ENCODE results near the gene CTCFL. TPM values are rescaled to one million over a fixed set of nuclear protein-coding genes. Genes with fewer than 3 reads are reported as not detected.

The CTCFL gene
- polyA plus RNA-seq, 1 donor from 2014 or later = not detected

DNA sequence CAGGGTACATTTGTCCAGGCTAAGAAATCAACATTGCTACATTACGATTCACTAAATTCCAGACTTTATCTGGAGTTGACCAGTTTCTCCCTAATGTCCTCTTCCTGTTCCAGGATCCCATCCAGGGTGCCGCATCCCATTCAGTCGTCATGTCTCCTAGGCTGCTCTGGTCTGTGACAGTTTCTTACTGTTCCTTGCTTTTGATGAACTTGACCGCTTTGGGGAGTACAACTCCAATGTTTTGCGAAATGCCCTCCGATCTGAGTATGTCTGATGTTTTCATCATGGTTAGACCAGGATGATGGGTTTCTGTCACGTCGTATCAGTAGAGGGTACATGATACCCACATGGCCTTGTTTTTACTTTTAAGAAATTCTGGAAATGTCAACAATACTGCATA, 62.2 kb downstream of the CTCFL start:
- Histone ChIP-seq H3K4me3 (ENCODE audit: low read length) (no peak overlapping the region), H3K4me2 (ENCODE audit: low read length) (no peak overlapping the region), H3K9me2 (ENCODE audit: insufficient read depth, low read length) (no peaks in the 10 kb centered on the region), H3K36me3 (ENCODE audit: insufficient read depth, low read length) (no peaks in the 10 kb centered on the region), H3K27me3 (ENCODE audit: insufficient read depth, low read depth, low read length) (no peaks in the 10 kb centered on the region), H3F3A (ENCODE audit: insufficient read depth, low read length, poor library complexity, severe bottlenecking) (no peaks in the 10 kb centered on the region), H2AFZ (ENCODE audit: low read depth, low read length) (no peak overlapping the region), H3K27ac (ENCODE audit: low read length) (no peak overlapping the region), H3K79me2 (replicated peaks; ENCODE audit: insufficient read depth, low read length) (no peaks in the 10 kb centered on the region), H3K9ac (ENCODE audit: low read length) (no peak overlapping the region), H4K20me1 (ENCODE audit: insufficient read depth) (no peaks in the 10 kb centered on the region), H3K9me3 (ENCODE audit: low read length) (no peaks in the 10 kb centered on the region)
- TF ChIP-seq MXI1 (conservative IDR thresholded peaks at IDR 0.05; ENCODE audit: poor library complexity, severe bottlenecking) (no peak), SMC3 (conservative IDR thresholded peaks at IDR 0.05; ENCODE audit: poor library complexity) (no peak), POLR2AphosphoS5 (IDR thresholded peaks at IDR 0.05) (no peak), EP300 (conservative IDR thresholded peaks at IDR 0.05; ENCODE audit: poor library complexity, severe bottlenecking) (no peak), TAF1 (IDR thresholded peaks at IDR 0.05; ENCODE audit: low read depth) (no peak), REST (IDR thresholded peaks at IDR 0.05; ENCODE audit: borderline replicate concordance) (no peak), RAD21 (conservative IDR thresholded peaks at IDR 0.05) (no peak), EZH2 (IDR thresholded peaks at IDR 0.05; ENCODE audit: borderline replicate concordance, insufficient read depth, low read length, poor library complexity, severe bottlenecking) (no peak)
- TF ChIP-seq, protein P1, sequence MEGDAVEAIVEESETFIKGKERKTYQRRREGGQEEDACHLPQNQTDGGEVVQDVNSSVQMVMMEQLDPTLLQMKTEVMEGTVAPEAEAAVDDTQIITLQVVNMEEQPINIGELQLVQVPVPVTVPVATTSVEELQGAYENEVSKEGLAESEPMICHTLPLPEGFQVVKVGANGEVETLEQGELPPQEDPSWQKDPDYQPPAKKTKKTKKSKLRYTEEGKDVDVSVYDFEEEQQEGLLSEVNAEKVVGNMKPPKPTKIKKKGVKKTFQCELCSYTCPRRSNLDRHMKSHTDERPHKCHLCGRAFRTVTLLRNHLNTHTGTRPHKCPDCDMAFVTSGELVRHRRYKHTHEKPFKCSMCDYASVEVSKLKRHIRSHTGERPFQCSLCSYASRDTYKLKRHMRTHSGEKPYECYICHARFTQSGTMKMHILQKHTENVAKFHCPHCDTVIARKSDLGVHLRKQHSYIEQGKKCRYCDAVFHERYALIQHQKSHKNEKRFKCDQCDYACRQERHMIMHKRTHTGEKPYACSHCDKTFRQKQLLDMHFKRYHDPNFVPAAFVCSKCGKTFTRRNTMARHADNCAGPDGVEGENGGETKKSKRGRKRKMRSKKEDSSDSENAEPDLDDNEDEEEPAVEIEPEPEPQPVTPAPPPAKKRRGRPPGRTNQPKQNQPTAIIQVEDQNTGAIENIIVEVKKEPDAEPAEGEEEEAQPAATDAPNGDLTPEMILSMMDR (IDR thresholded peaks at IDR 0.05; ENCODE audit: poor library complexity, severe bottlenecking) = no peak

DNA sequence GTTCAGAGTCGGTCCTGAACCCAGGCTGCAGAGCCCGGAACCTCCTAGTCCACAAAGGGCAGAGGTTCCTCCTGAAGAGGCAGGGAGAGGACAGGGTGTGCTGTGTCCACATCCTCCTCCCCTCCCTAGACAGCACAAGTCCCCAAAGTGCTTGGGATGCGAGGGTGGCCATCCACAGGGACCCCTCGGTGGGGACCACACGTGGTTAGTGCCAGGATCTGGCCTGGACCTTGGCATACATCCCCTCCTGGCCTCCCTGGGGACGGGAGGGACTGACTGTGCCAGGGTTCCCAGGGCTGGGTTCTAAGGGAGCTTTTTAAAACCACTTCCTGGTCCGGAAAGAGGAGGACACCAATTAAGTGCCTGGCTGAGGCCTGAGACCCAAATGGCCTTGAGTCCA, 63.2 kb downstream of the CTCFL start:
- Histone ChIP-seq H3K27me3 (ENCODE audit: insufficient read depth, low read depth, low read length) (no peaks in the 10 kb centered on the region), H3K79me2 (replicated peaks; ENCODE audit: insufficient read depth, low read length) (no peaks in the 10 kb centered on the region), H3K9me3 (ENCODE audit: low read length) (no peaks in the 10 kb centered on the region), H3F3A (ENCODE audit: insufficient read depth, low read length, poor library complexity, severe bottlenecking) (no peaks in the 10 kb centered on the region), H4K20me1 (ENCODE audit: insufficient read depth) (no peaks in the 10 kb centered on the region), H3K9ac (ENCODE audit: low read length) (no peak overlapping the region), H2AFZ (ENCODE audit: low read depth, low read length) (no peak overlapping the region), H3K4me2 (ENCODE audit: low read length) (no peak overlapping the region), H3K27ac (ENCODE audit: low read length) (no peak overlapping the region), H3K36me3 (ENCODE audit: insufficient read depth, low read length) (no peaks in the 10 kb centered on the region), H3K4me3 (ENCODE audit: low read length) (no peak overlapping the region), H3K9me2 (ENCODE audit: insufficient read depth, low read length) (no peaks in the 10 kb centered on the region)
- no peak for TF ChIP-seq SMC3 (conservative IDR thresholded peaks at IDR 0.05; ENCODE audit: poor library complexity)
- no peak for TF ChIP-seq RAD21 (conservative IDR thresholded peaks at IDR 0.05)
- TF ChIP-seq, protein P1 (IDR thresholded peaks at IDR 0.05; ENCODE audit: poor library complexity, severe bottlenecking) = no peak
- TF ChIP-seq EP300 (conservative IDR thresholded peaks at IDR 0.05; ENCODE audit: poor library complexity, severe bottlenecking) = no peak
- TF ChIP-seq EZH2 (IDR thresholded peaks at IDR 0.05; ENCODE audit: borderline replicate concordance, insufficient read depth, low read length, poor library complexity, severe bottlenecking) = no peak
- TF ChIP-seq REST (IDR thresholded peaks at IDR 0.05; ENCODE audit: borderline replicate concordance) = no peak
- TF ChIP-seq TAF1 (IDR thresholded peaks at IDR 0.05; ENCODE audit: low read depth) = no peak
- TF ChIP-seq POLR2AphosphoS5 (IDR thresholded peaks at IDR 0.05) = no peak
- TF ChIP-seq MXI1 (conservative IDR thresholded peaks at IDR 0.05; ENCODE audit: poor library complexity, severe bottlenecking) = no peak

All from neural cell (in vitro differentiated cells).